Activated naive CD8-positive, alpha-beta T cell treated with anti-CD3 and anti-CD28 coated beads, Interleukin-2, amount 50 U/mL, for 24 hours (primary cell): ENCODE results near the gene NEGR1.

Experiments
- ATAC-seq: fragments of 150-1000 bp; cut with Tn5 transposase; one replicate; pipeline ENCODE4 v1.10.0; 2021
- DNase-seq: peaks from one replicate; pipeline ENCODE4 v3.0.0; 2021
- H3K27ac Mint-ChIP-seq: one replicate; pipeline ENCODE4 v1.8.0; 2021; ENCODE audit warnings: mild to moderate bottlenecking, mixed read lengths
- H3K27me3 Mint-ChIP-seq: one replicate; pipeline ENCODE4 v1.8.0; 2021; ENCODE audit warnings: mixed read lengths
- H3K36me3 Mint-ChIP-seq: one replicate; pipeline ENCODE4 v1.8.0; 2021; ENCODE audit warnings: low read depth, mixed read lengths
- H3K4me1 Mint-ChIP-seq: one replicate; pipeline ENCODE4 v1.8.0; 2021; ENCODE audit warnings: mixed read lengths
- H3K4me3 Mint-ChIP-seq: one replicate; pipeline ENCODE4 v1.8.0; 2021; ENCODE audit warnings: mild to moderate bottlenecking, moderate library complexity, mixed read lengths
- H3K9me3 Mint-ChIP-seq: one replicate; pipeline ENCODE4 v1.8.0; 2021; ENCODE audit warnings: mixed read lengths

The NEGR1 gene

GRCh38 chr1:72007312-72007711, 275.0 kb downstream of the NEGR1 start:
- no peaks in the 10 kb centered on the region for H3K27me3 Mint-ChIP-seq
- no peaks in the 10 kb centered on the region for H3K9me3 Mint-ChIP-seq
- no peak overlapping the region for H3K27ac Mint-ChIP-seq
- no peak overlapping the region for H3K4me3 Mint-ChIP-seq
- no peaks in the 10 kb centered on the region for H3K36me3 Mint-ChIP-seq
- H3K4me1 Mint-ChIP-seq: no peaks in the 10 kb centered on the region
- DNase-seq (no peak), ATAC-seq (no peak)

- ATAC-seq: no peak
- DNase-seq: no peak
- H3K27me3 Mint-ChIP-seq: no peaks in the 10 kb centered on the region
- H3K27ac Mint-ChIP-seq: no peak overlapping the region
- no peaks in the 10 kb centered on the region for H3K36me3 Mint-ChIP-seq
- H3K9me3 Mint-ChIP-seq: no peaks in the 10 kb centered on the region
- H3K4me3 Mint-ChIP-seq: no peak overlapping the region
- H3K4me1 Mint-ChIP-seq: no peaks in the 10 kb centered on the region
Measured at GRCh38 chr1:72006092-72006491, 276.2 kb downstream of the NEGR1 start.

- Mint-ChIP-seq H3K27me3 (no peaks in the 10 kb centered on the region), H3K36me3 (no peaks in the 10 kb centered on the region), H3K9me3 (no peaks in the 10 kb centered on the region), H3K4me3 (no peak overlapping the region), H3K27ac (no peak overlapping the region), H3K4me1 (no peaks in the 10 kb centered on the region)
- no peak for ATAC-seq
- DNase-seq: no peak
Measured at GRCh38 chr1:72003092-72003491, 279.2 kb downstream of the NEGR1 start.

GRCh38 chr1:72000809-72001208, 281.5 kb downstream of the NEGR1 start:
- Mint-ChIP-seq H3K9me3 (no peaks in the 10 kb centered on the region), H3K27me3 (no peaks in the 10 kb centered on the region), H3K4me1 (no peaks in the 10 kb centered on the region), H3K4me3 (no peak overlapping the region), H3K36me3 (no peaks in the 10 kb centered on the region), H3K27ac (no peak overlapping the region)
- ATAC-seq (no peak), DNase-seq (no peak)

GRCh38 chr1:71994646-71995045, 287.7 kb downstream of the NEGR1 start:
- Mint-ChIP-seq H3K9me3 (no peaks in the 10 kb centered on the region), H3K4me3 (no peak overlapping the region)
- ATAC-seq: no peak

GRCh38 chr1:71987181-71987580, 295.2 kb downstream of the NEGR1 start:
- Mint-ChIP-seq H3K36me3 (no peaks in the 10 kb centered on the region), H3K9me3 (peaks cover 3% of the 10 kb centered on the region), H3K4me1 (no peaks in the 10 kb centered on the region), H3K4me3 (no peak overlapping the region), H3K27ac (no peak overlapping the region), H3K27me3 (peaks cover 3% of the 10 kb centered on the region)
- no peak for ATAC-seq
- DNase-seq: no peak

More at GRCh38 chr1:71994646-71995045, 287.7 kb downstream of the NEGR1 start:
- no peak for DNase-seq
- H3K4me1 Mint-ChIP-seq: no peaks in the 10 kb centered on the region
- H3K36me3 Mint-ChIP-seq: no peaks in the 10 kb centered on the region
- H3K27me3 Mint-ChIP-seq: no peaks in the 10 kb centered on the region
- no peak overlapping the region for H3K27ac Mint-ChIP-seq

GRCh38 chr1:71986160-71986559, 296.2 kb downstream of the NEGR1 start:
- Mint-ChIP-seq H3K36me3 (no peaks in the 10 kb centered on the region), H3K27me3 (peaks cover 3% of the 10 kb centered on the region), H3K4me3 (no peak overlapping the region), H3K27ac (no peak overlapping the region), H3K9me3 (peaks cover 3% of the 10 kb centered on the region), H3K4me1 (no peaks in the 10 kb centered on the region)
- ATAC-seq (no peak), DNase-seq (no peak)

GRCh38 chr1:71980556-71980955, 301.8 kb downstream of the NEGR1 start:
- Mint-ChIP-seq H3K4me3 (no peak overlapping the region), H3K4me1 (peaks cover 2% of the 10 kb centered on the region), H3K36me3 (no peaks in the 10 kb centered on the region), H3K27me3 (no peaks in the 10 kb centered on the region), H3K9me3 (peaks cover 3% of the 10 kb centered on the region), H3K27ac (no peak overlapping the region)
- DNase-seq (no peak), ATAC-seq (no peak)

- ATAC-seq (no peak), DNase-seq (no peak)
- Mint-ChIP-seq H3K4me1 (peaks cover 2% of the 10 kb centered on the region), H3K27me3 (no peaks in the 10 kb centered on the region), H3K4me3 (no peak overlapping the region), H3K9me3 (peaks cover 3% of the 10 kb centered on the region), H3K36me3 (no peaks in the 10 kb centered on the region), H3K27ac (no peak overlapping the region)
Measured at GRCh38 chr1:71979882-71980281, 302.5 kb downstream of the NEGR1 start.

- Mint-ChIP-seq H3K4me1 (no peaks in the 10 kb centered on the region), H3K4me3 (no peak overlapping the region), H3K9me3 (no peaks in the 10 kb centered on the region), H3K36me3 (no peaks in the 10 kb centered on the region), H3K27ac (no peak overlapping the region), H3K27me3 (no peaks in the 10 kb centered on the region)
- ATAC-seq (no peak), DNase-seq (no peak)
Measured at GRCh38 chr1:71967670-71968069, 314.7 kb downstream of the NEGR1 start.

- Mint-ChIP-seq H3K27ac (no peak overlapping the region), H3K4me1 (no peaks in the 10 kb centered on the region), H3K27me3 (no peaks in the 10 kb centered on the region), H3K36me3 (no peaks in the 10 kb centered on the region), H3K9me3 (peaks cover 1% of the 10 kb centered on the region), H3K4me3 (no peak overlapping the region)
- DNase-seq (no peak), ATAC-seq (no peak)
Measured at GRCh38 chr1:71964188-71964587, 318.2 kb downstream of the NEGR1 start.

GRCh38 chr1:71956613-71957285, 325.6 kb downstream of the NEGR1 start:
- Mint-ChIP-seq H3K4me1 (no peaks in the 10 kb centered on the region), H3K36me3 (no peaks in the 10 kb centered on the region), H3K9me3 (peaks cover 5% of the 10 kb centered on the region), H3K27ac (no peak overlapping the region), H3K27me3 (no peaks in the 10 kb centered on the region), H3K4me3 (no peak overlapping the region)
- ATAC-seq (no peak), DNase-seq (no peak)

GRCh38 chr1:71950579-71950978, 331.8 kb downstream of the NEGR1 start:
- DNase-seq: no peak
- H3K4me1 Mint-ChIP-seq: no peaks in the 10 kb centered on the region
- H3K27ac Mint-ChIP-seq: no peak overlapping the region
- H3K36me3 Mint-ChIP-seq: no peaks in the 10 kb centered on the region
- no peak overlapping the region for H3K4me3 Mint-ChIP-seq
- no peaks in the 10 kb centered on the region for H3K27me3 Mint-ChIP-seq
- no peak for ATAC-seq
- H3K9me3 Mint-ChIP-seq: no peaks in the 10 kb centered on the region

- Mint-ChIP-seq H3K27ac (no peak overlapping the region), H3K27me3 (no peaks in the 10 kb centered on the region), H3K4me3 (no peak overlapping the region), H3K9me3 (no peaks in the 10 kb centered on the region), H3K36me3 (no peaks in the 10 kb centered on the region), H3K4me1 (no peaks in the 10 kb centered on the region)
- no peak for ATAC-seq
- DNase-seq: no peak
Measured at GRCh38 chr1:71949681-71950080, 332.7 kb downstream of the NEGR1 start.

- no peaks in the 10 kb centered on the region for H3K9me3 Mint-ChIP-seq
- no peaks in the 10 kb centered on the region for H3K36me3 Mint-ChIP-seq
- H3K27ac Mint-ChIP-seq: no peak overlapping the region
- H3K27me3 Mint-ChIP-seq: no peaks in the 10 kb centered on the region
- ATAC-seq (no peak), DNase-seq (no peak)
- no peak overlapping the region for H3K4me3 Mint-ChIP-seq
- no peaks in the 10 kb centered on the region for H3K4me1 Mint-ChIP-seq
Measured at GRCh38 chr1:71948561-71948960, 333.8 kb downstream of the NEGR1 start.

- Mint-ChIP-seq H3K9me3 (no peaks in the 10 kb centered on the region), H3K4me1 (no peaks in the 10 kb centered on the region), H3K27me3 (no peaks in the 10 kb centered on the region), H3K36me3 (no peaks in the 10 kb centered on the region), H3K4me3 (no peak overlapping the region), H3K27ac (no peak overlapping the region)
- DNase-seq: no peak
- no peak for ATAC-seq
Measured at GRCh38 chr1:71944006-71944405, 338.3 kb downstream of the NEGR1 start.
